GM21619 (cell line): ENCODE measurements around the gene MYRIP.

Experiments
- ATAC-seq: cut with Tn5 transposase; IDR thresholded peaks from one replicate; pipeline ENCODE4 v1.9.1; 2021; ENCODE audit not compliant: unreplicated experiment

Gene MYRIP

DNA sequence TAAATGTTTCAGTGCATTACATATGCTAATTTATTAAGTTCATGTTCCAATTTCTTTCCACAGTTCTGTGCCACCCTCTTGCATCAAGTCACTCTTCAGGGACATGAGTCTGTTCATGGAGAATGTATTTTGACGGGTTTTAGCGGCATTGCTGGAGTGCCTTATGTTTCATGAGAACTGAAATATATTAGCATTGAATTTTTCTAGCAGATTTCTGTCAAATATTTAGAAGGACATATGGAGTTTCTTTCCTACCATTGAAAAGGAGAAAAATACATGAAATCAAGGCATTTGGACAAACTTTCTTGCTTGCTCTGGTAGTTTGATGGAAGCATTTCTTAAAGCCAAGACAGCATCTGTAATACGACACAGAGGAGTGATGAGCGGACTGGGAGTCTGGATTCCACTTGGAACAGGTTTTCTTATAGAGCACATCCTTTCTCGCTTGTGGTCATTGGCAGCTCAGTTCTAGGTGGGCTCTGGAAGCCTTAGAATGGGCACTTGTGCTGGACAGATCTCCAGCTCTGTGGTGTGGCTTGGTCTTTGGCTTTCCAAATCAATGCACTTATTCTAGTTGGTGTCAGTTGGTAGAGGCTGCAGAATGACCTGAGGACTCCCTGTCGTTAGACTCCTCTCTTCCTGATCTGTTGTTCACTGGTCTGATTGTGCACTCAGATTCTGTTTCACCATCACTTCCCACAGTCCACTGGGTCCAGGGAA, 415.5 kb downstream of the MYRIP start:
- ATAC-seq: no peak

- no peak for ATAC-seq
Measured at GRCh38 chr3:40226636-40227035, 417.2 kb downstream of the MYRIP start.

DNA sequence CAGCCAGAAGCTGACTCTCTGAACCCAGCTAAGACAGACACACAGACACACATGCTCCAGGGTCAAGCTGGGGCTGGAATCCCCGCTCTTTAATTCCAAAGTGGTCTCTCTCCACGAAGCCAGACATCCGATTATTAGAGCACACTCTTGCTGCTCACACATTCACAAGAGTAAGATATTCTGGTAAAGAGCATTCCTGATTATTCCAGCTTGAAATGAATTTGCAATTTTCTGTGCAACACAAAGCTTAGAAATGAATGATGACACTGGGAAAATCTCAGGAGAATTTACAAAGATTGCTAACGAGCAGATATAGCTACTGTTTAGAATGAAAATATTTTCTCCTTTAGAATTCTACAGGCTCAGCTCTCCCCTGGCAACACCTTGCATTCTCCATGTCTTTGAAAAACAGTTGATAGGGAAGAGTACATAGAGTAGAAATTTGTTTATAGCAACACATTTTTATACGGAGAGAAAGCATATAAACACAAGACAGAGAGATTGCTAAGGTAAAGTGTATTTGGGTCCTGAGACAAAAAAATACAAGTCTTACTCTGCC, 419.5 kb downstream of the MYRIP start:
- no peak for ATAC-seq

DNA sequence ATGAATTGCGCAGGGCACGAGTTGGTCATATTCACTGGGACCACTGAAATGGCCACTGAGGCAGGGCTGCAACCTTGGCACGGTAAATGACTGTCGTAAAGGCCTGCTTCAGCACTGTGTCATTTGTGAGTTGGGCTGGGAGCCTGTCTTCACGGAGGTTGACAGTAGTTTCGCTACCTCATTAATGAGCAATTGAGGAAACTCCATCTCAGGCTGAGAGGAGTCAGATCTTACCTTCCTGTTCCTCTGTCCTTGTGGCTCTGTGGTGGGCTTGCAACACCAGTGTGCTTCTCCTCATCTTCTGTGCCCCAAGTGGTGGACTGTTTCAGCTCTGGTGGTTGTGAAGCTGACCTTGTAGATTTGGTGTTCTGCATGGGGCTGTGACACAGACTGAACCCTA, 420.0 kb downstream of the MYRIP start:
- ATAC-seq: no peak

DNA sequence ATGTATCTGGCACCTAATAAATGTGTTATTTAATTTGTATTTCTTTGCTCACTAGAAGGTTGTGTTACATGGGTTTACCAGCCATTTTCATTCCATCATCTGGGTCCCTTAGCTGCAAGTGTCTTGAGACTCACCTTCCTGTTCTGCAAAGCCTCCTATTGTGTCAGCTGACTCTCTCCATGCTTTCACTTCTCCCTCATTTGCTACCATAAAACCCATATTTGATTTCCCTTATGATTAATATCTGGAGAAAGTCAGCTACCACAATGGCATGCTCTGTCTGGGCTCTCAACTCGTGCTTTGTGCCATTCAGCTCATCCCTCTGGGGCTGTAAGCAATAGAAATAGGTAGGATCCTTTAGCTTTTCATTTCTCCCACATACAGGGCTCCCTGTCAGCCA, 420.6 kb downstream of the MYRIP start:
- ATAC-seq: no peak

DNA sequence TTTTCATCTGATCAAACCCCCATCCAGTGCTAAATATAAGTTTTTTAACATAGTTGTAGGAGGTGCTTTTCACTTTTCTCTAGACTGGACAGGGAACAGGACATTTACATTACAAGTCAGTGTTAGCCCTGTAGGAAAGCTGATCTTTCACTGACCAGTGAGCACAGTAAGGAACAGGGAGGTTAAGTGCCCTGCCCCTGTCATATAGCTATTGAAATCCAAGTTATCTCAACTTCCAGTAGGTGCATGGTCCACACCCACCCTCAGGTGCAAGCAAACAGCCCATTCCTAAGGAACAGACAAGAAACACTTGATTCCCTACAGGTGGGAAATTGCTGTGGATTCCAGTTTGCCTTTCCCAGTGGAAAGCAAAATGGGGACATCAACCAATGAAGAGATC, 421.0 kb downstream of the MYRIP start:
- ATAC-seq: no peak

DNA sequence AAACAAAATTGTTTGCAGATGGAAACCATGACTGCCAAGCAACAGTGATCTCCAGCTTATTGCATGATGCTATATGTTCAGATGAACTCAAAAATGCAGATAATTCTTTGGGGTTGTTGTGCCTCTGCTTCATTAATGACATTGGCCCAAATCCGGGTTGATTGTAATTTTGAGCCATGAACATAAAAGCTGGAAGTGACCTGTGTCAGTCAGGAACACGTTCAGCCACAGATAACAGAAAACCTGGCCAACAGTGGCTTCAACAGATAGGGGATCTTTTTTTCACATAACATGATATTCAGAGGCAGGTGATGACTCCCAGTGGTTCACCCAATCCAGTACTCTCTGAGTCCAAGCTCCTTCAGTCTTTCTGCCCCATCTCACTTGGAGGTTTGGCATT, 423.2 kb downstream of the MYRIP start:
- ATAC-seq: no peak

- ATAC-seq: no peak
Measured at GRCh38 chr3:40237159-40237558, 427.8 kb downstream of the MYRIP start.

GRCh38 chr3:40237889-40238571, 428.6 kb downstream of the MYRIP start:
- no peak for ATAC-seq

- no peak for ATAC-seq
Measured at GRCh38 chr3:40240921-40241320, 431.5 kb downstream of the MYRIP start.

- no peak for ATAC-seq
Measured at GRCh38 chr3:40242216-40242615, 432.8 kb downstream of the MYRIP start.

GRCh38 chr3:40242638-40243037, 433.2 kb downstream of the MYRIP start:
- no peak for ATAC-seq

GRCh38 chr3:40243056-40243455, 433.6 kb downstream of the MYRIP start:
- no peak for ATAC-seq

DNA sequence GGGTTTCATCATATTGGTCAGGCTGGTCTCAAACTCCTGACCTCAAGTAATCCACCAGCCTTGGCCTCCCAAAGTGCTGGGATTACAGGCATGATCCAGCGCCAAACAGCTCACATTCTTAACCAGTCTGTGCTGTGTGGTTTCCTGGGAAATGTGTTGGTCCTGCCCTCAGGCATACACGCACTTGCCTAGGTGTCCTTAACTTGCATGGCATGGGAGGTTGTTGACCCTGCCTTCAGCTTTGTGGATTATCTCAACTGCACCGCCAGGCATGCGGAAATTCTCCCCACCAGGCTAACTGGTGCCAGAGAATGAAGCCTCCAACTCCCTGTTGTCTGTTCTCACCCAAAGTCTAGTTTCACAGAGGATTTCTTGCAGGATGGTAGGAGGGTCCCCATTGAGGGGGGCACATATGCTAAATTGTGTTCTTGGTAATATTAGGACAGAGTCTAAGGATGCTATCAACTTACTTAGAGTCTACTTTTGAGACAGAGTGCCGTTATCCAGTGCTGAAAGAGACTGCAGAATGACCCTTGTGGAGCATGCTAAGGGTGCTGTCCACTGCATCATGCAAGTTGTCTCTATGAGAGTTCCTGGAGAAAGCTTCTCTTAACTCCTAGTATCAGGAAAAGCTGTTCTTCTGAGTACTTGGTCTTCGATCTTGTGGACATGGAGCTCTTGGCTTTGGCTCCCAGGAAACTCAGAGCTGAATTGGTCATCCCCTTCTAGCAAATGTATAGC, 438.5 kb downstream of the MYRIP start:
- ATAC-seq: no peak

- ATAC-seq: no peak
Measured at GRCh38 chr3:40248591-40248990, 439.2 kb downstream of the MYRIP start.

- ATAC-seq: no peak
Measured at GRCh38 chr3:40249168-40249567, 439.8 kb downstream of the MYRIP start.

- ATAC-seq: no peak
Measured at GRCh38 chr3:40254491-40254890, 445.1 kb downstream of the MYRIP start.

DNA sequence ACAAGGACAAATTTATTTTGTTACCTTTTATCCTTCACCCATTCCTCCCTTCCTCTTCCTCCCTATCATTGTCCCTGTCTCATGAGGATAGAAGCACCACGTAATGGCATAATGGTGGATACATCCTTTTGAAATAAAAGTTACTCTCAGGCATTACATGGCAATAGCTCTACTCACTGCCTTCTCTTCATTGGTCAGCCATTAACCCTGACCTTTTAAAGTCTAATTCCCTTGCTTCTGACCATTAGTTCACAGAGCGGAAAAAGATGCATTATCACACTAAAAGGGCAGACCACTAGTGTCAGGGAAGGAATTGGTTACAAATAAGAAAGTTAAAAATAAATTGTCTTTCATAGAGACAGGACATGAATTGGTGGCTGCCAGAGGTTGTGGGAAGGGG, 445.5 kb downstream of the MYRIP start:
- ATAC-seq: no peak

DNA sequence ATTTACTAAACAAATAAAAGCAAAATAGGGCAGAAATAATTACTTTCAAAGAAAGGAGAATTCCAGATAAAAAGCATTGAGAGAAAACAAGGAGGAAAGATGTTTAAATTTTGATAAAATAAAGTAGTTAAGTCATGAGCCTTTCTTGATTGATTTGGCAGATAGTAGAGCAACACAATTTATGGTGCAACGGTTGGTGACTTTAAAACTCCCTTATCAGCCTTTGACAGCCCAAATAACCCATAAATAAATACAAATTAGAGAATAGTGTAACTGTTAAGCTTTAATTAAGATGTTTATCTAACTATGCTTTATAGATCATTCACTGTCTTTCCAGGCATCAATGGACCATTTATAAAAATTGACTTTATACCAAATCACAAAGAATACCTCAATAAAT, 446.1 kb downstream of the MYRIP start:
- ATAC-seq: no peak

DNA sequence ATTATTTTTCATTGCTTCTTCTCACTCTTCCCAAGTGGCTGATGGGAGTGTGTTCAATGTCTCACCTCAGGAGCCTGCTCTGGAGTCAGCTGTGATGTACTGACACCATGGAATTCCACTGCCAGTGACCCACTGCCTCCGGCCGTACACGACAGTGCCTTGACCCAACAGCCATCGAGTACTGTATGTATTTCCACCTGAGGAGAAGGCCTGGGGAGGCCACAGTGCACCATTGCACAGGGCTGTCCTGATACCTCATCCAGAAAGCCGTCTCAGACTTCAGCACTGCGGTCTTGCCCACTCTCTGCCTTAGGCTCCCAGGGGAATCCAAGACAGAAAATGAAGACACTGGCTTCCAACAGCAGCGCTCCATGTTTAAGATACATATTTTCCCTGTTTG, 448.7 kb downstream of the MYRIP start:
- no peak for ATAC-seq

GRCh38 chr3:40258555-40258954, 449.1 kb downstream of the MYRIP start:
- no peak for ATAC-seq

DNA sequence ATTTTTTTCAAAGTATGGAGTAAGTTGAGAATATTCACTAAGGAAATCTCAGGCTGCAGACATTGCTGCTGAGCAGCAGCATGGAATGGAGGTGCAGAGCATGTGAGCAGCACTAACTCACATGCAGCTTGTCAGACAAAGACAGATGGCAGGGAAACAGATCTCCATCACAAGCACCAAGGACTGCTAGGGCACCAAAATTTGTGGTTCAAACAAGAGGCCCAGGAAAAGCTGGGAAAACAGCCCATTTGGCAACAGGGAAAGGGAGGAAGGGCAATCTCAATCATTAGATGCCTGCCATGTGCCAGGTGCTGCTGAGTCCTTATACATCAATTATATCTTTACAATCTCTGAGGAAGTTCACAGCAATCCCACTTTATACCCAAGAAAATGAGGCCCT, 452.9 kb downstream of the MYRIP start:
- no peak for ATAC-seq
